HG03342 (cell line): Measurements from ENCODE around the gene PTPRN2.

Source experiments
- ATAC-seq: cut with Tn5 transposase; IDR thresholded peaks from one replicate; pipeline ENCODE4 v1.9.1; 2021; ENCODE audit warnings: mild to moderate bottlenecking, moderate library complexity; ENCODE audit not compliant: unreplicated experiment

Gene PTPRN2

DNA sequence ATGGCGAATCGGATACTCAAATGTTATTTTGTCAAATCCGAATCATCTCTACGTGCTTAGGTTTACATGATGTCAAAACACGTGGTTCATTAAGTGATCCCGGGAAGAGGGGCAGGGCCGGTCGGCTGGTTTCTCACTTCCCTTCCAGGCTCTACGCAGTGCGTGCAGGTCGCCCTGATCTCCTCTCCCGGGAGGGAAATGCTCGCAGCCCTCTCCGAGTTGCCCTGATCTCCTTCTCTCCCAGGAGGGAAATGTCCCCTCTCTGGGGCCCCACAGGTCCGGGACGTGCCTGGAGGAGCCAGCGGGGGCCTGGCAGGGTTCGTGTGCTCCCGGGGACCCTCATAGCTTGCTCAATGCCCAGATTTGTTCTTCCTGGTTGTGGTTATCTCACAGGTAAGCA, 1048.1 kb downstream of the PTPRN2 start:
- ATAC-seq = no peak

DNA sequence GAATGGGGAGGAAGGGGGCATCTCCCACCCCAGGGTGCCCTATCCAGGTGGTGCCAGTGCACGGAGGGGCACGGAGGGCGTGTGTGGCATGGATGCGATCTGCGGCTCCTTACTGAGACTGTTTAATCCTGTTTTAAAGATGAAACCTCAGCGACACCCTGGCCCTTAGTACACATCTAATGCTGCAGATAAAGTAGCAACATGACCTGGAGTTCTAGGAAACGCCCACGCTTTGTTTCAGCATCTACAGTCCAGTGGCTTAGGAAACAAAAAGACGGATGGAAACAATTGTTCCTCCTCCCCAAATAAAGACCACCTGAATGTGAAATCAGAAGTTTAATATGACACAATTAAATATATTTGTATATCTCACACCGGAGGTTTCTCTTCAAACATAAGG, 1048.9 kb downstream of the PTPRN2 start:
- no peak for ATAC-seq

DNA sequence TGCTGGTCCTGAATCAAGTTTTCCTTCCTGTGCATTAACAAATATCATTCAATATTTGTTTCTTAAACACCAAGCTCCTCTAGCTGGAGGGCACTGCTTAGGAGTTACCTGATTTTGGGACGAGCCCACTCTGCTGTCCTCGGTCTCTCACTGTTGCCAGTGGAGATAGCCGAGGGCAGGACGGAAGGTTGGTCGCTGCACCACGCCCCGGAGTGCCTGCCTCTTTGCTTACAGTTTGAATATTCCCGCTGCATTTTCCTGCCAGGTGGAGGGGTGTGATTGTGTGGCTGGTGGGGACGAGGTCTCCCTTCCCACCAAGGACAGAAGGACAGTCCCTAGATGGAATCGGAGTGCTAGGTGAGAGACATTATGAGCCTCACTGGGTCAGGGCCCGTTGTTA, 1049.3 kb downstream of the PTPRN2 start:
- ATAC-seq = no peak

DNA sequence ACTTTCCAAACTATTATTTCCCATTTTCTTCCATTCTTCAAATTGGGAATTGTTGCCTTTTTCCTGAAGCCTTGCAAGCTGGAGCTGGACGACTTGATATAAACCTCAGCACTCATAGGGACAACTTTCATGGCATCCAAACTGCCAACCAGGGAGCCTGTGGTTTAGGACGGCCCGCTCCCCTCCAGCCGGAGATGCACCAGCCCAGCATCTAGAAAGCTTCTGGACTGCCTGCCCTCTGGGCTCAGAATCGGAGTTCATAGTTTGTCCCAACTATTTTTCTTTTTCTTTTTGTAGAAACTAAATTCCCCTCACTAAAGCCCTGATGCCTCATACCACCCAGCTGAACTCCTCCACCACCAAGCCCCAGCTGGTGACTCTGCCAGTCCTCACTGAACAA, 1050.6 kb downstream of the PTPRN2 start:
- no peak for ATAC-seq

DNA sequence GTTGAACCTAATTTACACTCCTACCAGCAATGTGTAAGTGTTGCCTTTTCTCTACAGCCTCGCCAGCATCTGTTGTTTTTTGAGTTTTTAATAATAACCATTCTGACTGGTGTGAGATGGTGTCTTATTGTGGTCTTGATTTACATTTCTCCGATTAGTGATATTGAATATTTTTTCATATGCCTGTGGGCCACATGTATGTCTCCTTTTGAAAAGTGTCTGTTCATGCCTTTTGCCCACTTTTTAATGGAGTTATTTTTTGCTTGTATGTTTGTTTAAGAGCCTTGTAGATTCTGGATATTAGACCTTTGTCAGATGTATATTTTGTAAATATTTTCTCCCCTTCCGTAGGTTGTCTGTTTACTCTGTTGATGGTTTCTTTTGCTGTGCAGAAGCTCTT, 1055.6 kb downstream of the PTPRN2 start:
- ATAC-seq = no peak

DNA sequence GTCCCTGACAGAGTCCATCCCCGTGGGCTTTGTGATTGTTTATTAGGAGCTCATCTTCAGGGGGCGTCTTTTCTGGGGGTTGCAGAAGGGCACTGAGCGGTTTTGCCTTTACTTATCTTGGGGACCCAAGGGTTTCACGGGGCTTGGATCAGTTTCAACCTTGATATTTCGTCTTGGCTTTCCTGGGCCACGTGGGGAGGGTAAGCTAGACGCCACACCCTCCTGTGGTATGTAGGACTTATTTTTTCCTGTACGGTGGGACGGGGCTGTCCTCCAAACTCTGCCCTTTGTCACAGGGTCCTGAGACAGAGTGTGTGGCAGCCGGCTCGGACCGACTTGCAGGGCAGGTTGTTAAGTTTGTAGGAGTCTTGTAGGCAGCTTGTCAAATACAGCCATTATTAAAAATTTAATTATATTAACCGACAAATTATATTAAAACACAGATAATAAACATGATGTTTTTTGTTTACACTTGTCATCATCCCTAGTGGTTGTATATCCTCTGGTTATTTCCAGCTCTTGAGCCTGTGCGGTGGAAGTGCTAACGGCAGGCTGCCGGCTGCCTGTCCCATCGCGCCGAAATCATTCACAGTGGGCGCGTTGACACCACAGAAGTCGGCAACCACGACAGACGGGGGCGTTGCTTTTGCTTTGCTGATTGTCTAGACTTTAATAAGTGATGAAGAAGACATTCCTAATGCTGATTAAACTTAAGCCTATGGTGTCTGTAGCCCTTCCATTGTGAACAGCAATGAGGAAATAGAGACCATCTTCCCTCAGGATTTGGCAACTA, 1057.7 kb downstream of the PTPRN2 start:
- ATAC-seq = no peak

DNA sequence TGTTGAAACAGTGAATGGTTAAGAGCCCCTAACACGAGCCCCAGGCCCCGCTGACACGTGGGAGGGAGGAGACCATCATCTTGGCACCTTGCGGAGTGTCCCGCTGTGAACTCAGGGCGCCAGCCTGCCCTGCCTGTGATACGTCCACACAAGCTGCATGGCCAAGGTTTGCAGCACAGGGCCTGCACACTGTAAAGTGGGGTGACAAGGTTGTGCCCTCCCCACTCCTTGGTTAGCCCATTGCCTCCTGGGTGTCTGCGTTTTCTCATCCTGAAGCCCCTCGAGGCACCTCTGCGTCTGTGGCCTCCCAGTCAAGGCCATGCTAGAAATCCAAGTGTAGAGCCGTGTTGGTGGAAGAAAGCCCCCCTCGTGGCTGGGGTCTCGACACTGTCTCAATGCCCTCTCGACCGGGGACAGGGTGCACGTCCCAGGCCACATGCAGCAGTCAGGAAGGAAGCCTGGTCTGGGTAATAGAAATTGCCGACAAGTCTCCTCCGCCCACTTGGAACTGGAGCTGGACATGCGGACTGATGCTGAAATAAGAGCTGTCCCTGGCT, 1058.8 kb downstream of the PTPRN2 start:
- ATAC-seq = no peak

DNA sequence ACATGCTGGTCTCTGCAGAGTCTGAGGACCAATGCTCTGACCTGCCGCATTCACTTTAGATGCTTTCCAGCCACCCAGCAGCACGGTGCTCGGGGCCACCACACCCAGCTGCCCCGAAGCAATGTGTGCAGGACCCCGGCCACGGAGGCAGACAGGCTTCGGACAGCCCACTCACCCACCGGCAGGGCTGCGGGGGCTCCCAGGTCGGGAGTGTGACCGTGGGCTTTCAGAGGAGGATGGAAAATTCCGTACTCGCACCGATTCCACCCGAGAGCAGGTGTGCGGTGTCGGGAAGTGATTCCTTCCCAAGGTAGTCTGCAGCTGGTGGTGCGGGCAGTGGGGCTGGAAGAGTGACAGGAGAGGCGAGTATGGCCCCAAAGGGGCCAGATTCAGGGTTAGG, 1059.9 kb downstream of the PTPRN2 start:
- ATAC-seq = no peak

DNA sequence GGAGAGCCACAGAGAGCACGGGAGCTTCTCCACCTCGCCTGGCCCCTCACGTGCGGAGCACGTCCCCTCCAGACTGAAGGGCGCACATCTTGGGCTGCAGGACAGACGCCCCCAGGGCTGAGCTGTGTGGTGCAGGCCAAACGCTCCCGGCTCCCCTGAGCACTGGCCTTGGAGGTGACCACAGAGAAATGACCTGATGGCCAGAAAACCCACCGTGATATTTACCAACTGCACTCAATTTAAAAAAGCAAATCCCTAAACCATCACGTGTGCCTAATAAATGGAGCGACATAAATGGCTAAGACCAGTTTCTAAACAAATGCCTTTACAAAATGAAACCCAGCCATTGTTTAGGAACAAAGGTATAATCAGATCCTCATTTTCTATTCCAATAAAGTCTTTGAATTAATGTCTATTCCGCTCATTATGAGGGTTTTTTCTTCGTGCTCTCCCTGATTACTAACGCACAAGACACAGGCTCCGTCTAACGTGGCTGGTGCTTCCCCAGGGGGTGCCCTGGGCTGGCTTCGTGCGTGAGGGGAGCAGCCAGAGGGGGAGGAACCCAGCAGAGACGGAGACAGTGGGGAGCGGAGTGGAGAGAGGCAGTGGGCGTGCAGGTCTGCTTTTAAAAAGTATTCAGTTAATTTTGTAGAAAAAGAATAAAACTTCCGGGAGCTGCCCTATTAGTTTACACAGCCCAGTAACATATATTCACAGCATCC, 1060.5 kb downstream of the PTPRN2 start:
- no peak for ATAC-seq

DNA sequence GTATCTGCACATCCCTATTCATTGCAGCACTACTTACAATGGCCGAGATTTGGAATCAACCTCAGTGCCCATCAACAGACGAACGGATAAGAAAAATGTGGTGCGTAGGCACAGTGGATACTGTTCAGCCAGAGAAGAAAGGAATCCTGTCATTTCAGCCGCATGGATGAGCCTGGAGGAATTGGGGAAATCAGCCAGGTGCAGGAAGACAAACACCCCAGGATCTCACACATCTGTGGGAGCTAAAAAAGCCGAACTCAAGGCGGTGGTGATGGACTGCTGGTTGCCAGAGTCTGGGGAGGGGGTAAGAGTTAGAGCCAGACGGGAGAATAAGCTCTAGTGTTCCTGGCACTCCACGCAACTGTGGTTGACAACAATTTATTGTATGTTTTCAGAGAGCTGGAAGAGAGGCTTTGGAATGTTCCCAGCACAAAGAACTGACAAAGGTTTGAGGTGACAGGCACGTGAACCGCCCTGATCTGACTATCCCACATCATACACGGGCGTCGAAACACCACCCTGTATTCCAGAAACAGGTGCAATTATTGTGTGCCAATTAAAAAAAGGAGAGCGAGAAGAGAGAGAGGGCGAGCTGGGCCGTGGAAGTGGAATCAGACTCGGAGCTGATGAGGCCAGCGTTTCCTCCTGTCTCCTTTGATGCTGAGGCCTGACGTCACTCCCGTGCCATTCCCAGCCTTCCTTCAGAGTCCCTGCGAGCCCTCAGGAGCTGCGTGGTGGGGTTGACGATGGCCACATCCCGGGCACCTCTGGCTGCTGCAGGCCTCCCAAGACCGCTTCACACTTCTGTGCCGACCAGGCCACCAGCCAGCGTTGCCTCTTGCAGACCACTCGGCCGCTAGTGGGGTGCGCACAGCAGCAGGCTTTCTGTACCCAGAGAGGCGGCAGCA, 1061.4 kb downstream of the PTPRN2 start:
- no peak for ATAC-seq

DNA sequence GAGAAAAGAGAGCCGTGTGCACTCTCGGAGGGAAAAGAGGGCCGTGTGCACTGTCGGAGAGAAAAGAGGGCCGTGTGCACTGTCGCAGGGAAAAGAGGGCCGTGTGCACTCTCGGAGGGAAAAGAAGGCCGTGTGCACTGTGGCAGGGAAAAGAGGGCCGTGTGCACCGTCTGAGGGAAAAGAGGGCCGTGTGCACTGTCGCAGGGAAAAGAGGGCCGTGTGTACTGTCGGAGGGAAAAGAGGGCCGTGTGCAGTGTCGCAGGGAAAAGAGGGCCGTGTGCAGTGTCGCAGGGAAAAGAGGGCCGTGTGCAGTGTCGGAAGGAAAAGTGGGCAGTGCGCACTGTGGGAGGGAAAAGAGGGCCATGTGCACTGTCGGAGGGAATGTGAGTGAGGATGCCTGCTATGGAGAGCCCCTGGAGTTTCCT, 1062.1 kb downstream of the PTPRN2 start:
- no peak for ATAC-seq

DNA sequence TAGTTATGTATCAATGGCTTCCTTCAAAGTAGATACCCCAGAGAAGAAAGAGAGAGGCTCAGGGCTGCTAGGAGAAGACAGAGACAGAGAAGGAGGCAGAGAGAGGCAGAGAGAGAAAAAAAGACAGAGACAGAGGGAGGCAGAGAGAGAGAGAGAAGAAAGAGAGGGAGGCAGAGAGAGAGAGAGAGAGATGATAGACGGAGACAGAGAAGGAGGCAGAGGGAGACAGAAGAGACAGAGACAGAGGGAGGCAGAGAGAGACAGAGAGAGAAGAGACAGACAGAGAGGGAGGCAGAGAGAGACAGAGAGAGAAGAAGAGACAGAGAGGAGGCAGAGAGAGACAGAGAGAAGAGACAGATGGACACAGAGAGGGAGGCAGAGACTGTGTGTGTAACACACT, 1062.9 kb downstream of the PTPRN2 start:
- no peak for ATAC-seq

DNA sequence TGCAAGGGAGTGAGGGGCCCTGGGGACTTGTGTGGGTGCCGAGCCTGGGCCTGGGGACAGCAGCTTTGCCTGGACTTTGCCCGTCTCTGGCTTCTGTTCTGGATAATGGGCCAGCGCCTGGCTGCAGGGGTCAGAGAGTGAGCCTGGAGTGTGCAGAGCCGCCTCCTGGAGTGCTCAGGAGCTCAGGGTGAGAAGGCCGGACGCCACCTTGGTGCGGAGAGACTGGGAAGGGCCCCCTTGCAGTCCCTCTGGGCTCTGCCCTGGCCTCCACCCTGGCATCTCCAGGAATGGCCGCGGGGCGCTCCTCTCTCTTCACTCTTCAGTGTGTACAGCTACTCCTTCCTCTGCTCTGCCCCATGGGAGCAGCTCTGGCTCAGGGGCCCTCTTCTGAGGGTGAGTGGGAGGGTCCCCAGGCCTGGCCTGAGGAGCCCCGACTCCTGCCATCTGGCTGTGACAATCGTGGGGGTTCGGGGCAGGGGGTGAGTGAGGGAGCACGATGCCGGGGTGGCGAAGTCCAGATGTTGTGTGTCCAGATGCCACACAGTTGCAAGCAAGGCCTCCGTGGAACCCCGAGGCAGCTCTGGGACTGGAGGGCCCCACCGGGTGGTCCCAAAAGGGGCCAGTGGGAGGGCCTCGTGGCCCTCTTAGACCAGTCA, 1063.7 kb downstream of the PTPRN2 start:
- ATAC-seq = no peak

DNA sequence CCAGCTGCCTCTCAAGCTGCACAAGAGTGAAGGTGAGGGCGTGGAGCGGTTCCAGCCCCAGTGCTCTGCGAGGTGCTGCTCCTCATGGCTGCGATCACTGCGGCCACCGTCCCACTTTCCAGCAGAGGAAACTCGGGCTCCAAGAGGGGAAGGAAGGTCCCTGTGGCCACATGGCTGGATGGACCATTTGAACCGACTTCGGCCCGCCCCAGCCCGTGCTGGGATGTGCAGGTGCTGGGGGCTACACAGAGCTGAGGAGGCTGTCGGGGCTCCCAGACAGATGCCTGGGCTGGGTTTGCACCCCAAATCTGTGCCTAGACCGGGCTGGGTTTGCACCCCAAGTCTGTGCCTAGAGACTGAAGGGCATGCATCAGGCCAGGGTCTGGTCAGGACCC, 1064.3 kb downstream of the PTPRN2 start:
- ATAC-seq = no peak

DNA sequence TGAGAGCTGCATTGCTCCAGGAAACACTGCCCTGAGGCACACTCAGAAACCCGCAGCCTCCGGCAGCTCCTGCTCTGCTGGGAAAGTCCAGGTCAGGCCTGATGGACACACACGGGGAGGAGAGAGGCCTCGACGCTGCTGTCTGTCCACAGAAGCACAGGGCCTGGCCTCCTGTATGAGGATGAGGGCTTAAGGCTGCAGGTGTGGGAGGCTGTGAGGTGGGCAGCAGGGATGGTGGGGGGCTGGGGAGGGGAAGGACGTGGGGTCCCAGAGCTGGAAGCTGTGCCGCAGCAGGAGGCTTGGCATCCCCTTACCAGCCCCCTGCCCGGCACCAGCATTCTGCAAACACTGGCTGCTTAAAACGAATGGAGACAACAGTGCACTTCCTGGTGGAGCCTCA, 1064.7 kb downstream of the PTPRN2 start:
- ATAC-seq = no peak

DNA sequence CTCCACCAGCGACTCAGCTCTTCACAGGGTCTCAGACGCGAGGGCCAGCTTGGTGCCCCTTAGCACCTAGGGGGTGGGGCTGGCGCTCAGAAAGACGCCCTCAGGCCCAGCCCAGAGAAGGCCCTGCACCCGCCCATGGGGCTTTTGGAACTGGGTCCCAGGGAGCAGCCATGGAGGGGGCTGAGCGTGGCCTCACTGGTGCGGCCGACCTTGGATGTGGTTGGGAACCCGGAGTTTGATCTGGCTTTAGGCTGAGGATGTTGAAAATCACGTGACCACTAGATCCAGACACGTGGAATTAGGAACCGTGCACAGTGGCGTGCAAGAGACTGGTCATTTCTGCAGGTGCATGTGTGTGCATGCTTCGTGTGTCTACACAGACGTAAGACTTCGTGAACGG, 1065.4 kb downstream of the PTPRN2 start:
- no peak for ATAC-seq

DNA sequence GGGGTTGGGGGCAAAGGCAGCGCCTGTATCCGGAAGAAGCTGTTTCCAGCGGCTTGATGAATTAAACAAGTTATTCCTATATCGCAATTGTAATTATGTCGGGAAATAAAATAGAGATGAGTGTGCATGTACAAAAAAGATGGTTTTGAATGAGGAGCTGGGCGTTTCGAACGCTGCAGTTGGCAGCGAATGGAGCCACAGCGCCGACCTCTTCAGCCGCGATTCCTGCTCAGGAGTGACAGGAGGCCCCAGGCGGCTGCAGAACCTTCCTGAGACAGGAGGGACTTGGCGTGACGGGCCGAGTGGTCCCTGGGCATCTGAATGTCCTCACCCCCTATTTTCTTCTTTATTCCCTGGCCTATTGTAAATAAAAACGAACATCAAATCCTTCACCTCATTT, 1065.9 kb downstream of the PTPRN2 start:
- ATAC-seq = no peak

DNA sequence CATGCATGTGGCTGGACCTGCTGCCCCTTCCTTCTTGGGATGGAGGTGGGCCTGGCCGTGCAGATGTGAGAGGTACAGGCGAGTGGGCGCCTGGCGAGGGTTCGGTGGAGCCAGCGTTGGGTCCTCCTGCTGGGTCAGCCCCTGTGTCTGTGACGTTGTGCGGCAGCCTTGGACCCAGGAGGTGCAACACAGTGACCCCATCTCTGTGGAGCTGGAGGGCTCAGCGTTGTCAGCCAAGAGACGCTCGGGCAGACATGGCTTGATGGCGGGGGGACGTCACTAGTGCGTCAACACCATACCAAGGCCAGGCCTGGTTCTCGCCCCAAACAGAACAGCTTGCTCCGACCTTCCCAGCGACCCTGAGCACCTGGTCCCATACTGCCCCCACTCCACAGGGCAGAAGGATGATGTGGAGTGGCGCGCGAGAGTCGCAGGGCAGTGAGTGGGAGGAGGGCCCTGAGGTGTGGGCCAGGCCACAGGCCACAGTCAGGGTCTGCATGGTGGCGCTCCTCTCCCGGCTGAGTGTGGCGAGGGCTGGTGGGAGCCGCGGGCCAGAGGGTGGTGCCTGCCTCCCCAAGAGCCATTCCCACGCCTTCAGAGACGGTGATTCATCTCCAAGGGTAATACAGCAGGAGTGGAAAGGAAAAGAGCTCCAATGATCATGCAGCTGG, 1066.4 kb downstream of the PTPRN2 start:
- no peak for ATAC-seq

DNA sequence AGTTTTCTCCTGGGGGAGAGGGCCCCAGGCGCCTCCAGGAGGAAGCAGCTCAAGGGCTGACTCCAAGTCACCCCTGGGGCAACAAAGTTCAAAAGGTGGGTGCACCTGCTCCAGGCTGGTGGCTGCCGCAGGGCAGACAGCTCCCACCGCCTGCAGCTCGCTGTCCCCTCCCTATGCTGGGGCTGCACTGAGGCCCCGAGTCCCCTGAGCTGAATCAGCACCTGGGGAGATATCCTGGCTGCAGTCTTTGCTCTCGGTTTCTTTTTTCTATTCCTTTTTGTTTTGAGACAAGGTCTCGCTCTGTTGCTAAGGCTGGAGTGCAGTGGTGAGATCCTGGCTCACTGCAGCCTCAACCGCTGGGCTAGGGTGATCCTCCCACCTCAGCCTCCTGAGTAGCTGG, 1067.4 kb downstream of the PTPRN2 start:
- ATAC-seq = peak; percentile 97

DNA sequence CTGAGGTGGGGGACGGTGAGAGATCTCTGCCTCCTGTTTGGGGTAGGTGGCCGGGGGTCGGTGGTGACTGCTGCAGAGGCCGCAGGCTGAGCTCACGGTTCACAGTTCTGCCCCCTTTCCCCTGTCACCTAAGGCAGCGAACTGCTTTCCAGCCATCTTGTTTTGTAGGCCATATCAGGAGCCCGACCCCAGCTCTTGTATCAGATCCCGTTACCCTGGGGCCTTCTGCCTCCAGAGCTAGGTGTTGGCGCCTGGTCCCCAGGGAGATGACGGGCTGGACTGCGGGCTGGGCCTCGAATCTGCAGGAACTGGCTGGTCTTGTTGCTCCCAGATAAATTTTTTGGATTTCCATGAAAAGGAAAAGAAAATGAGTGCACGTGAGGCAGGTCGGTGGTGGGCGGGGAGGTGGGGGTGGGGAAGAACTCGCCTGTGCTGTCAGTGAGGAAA, 1067.8 kb downstream of the PTPRN2 start:
- no peak for ATAC-seq
